ENCODE results near the gene USH2A.

Gene USH2A

GRCh38 chr1:215761446-215761845, 661.8 kb downstream of the USH2A start:
- no peak for DNase-seq

- no peak for DNase-seq
These were observed 669.1 kb downstream of the USH2A start for GRCh38 chr1:215754112-215754511.

DNA sequence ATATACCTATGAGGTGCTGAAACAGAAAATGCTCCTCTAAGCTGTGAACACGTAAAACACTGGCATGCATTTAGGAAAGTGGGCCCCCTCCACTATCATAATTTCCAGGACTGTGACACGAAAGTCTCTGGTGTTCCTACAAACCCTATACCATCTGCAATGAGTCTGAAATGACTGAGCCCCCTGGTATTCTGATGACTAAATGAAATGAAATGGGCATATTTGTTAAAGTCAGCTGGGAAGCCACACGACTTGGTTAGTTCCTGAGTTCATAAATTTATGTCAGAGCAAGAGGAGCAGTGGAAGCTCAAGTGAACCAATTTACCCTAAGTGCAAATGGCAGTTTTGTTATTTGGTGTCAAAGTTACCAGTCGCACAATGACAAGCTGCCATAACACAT, 673.8 kb downstream of the USH2A start:
- no peak for DNase-seq

GRCh38 chr1:215748431-215748830, 674.8 kb downstream of the USH2A start:
- no peak for DNase-seq

DNA sequence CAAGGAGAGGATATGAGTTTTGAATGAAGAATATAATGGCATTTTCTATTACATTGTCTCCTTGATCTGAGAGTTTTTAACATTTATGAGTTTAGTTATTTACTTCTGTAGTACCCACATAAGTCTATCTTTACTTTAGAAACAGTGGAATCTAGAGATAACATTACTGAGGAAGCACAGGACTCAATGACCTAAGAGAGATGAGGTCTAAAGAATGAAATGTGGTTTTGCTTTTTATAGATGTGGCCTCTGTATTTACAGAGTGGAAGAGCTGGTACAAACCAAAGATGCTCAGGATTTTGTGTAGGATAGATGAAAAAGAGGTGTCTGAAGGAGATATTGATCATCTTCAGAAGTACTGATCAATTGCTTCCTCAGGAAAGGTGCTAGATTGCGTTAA, 678.8 kb downstream of the USH2A start:
- no peak for DNase-seq

DNA sequence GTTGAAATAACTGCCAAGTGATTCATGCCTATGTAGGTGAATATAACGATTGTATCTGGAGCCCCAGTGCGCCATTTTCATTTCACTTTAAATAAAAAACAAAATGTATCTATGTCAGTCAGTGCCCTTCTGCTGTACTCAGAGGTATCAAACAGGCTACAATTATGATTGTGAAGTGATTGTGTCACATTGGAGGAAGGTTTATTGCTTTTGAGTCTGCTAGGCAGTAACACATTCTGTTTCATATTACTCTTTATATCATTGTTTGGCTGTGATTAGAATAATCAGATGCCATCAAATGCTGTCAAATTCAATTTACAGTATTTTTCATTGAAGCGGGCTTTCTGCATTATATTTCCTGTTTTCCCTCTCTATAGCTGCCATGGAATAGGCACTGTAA, 684.2 kb downstream of the USH2A start:
- no peak for DNase-seq

DNA sequence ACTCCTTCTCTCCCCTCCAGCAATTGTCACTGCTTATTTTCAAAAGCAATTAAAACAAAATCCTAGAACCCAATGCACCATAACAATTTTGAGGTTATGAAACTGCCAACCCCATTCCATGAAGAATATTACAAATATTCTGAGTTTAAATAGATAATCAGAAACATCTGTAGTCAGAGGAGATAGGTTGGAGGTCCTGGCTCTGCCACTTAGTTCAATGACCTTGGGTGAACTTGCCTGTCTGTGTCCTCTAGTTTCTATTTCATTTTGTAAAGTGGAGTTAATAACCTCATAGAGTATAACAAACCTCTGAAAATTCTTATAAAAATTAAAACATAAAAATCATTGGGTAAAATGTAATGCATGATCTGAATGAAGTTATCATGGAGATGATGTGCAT, 691.5 kb downstream of the USH2A start:
- DNase-seq: no peak

DNA sequence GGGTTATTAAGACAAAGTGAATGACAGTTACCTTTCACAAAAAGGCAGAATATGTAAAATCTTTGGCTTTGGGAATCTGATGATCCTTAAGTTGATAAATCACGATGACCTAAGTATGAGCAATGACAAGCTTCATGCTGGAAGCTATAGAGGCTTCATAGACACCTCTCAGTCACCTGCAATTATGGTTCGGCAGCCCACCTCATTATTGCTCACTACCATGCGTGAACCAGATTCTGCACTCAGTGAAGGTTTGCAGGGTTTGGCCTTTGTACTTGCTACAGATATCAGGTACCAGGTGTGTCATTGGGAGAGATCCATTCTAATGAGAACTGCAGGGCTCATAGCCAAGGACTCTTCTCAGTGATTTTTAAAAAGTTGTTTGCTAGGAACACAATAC, 692.6 kb downstream of the USH2A start:
- DNase-seq: no peak

- DNase-seq: no peak
These were observed 695.1 kb downstream of the USH2A start for GRCh38 chr1:215728169-215728568.

- DNase-seq: no peak
These were observed 703.1 kb downstream of the USH2A start for GRCh38 chr1:215720126-215720525.

DNA sequence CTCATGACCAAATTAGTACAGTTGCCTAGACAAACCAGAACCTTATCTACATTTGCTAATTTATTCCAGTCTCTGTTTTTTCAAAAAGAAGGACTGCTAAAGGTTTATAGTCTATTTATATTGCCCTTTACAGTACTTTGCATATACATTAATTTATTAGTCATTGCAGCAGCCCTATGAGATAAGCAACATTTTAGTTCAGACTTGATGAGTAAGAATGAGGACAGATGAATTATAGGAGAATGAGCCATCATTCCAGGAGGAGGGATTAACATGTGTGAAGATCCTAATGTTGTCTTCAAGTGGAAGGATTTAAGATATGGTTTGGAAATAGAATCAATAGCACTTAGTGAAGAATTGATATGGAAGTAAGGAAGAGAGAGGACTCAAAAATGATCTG, 703.7 kb downstream of the USH2A start:
- DNase-seq: no peak

- DNase-seq: no peak
These were observed 704.5 kb downstream of the USH2A start for GRCh38 chr1:215718575-215719287.

DNA sequence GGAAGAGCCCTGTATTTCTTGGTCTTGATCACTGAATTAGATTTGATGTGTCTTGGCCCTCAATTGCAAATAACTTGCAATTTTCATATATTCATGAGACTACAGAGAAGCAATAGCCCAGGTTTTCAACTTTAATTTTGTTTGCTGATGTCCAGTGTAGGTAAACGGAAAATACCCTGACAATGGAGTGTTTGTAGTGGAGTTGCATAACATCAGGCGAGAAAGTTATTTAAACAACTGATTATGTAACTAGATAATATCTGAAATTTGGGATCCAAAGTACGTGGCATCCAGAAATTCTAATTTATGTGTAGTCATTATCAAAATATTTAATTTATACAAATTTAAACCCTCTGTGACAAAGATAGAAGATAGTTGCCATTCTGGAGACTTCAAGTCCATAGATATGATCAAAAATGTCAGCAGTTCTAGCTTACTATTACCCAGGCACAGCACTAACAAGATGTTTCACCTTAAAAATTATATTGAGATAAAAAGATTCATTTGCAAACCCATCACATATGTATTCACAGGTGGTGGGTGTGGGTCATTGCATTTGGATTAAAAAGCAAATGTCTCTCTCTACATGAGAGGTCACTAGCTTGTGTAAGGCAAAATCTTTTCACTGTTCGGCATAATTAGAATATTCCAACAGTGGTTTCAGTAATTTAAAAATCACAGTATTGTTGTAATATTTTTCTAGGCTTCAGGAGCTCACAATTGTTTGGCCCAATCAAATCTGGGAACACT, 705.4 kb downstream of the USH2A start:
- no peak for DNase-seq

GRCh38 chr1:215710899-215711225, 712.4 kb downstream of the USH2A start:
- no peak for DNase-seq

- DNase-seq: no peak
These were observed 713.0 kb downstream of the USH2A start for GRCh38 chr1:215710036-215710898.

DNA sequence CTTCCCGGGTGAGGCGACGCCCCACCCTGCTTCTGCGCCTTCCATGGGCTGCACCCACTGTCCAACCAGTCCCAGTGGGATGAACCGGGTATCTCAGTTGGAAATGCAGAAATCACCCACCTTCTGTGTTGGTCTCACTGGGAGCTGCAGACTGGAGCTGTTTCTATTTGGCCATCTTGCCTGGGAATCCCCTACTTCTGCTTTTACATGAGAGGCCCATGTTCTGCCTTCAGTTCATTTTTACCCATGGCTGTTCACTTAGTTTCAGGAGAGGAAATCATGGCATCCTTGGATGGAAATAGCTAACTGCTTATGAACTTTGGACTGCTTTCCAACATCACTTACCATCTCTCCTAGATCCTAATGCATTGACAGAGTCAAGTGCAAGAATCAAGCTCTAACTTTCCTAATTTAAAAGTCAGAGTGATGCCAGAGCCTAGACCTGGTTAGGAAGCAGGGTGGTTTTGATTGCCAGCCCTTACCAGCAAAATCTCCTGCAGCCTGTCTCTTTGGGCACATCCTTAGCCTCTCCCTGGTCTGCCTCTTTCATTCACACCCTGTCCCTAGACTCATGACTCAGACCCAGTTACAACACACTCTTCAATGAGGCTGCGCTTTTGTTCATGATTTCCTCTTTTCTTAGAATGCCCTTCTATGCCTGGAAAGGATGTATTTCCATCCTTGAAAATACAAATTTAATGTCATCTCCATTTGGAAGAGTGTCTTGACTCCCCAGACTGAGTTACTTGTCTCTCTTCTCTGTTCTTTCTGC, 719.0 kb downstream of the USH2A start:
- DNase-seq: no peak

GRCh38 chr1:215682232-215682631, 741.0 kb downstream of the USH2A start:
- DNase-seq: no peak

- DNase-seq: no peak
These were observed 742.2 kb downstream of the USH2A start for GRCh38 chr1:215681041-215681440.

DNA sequence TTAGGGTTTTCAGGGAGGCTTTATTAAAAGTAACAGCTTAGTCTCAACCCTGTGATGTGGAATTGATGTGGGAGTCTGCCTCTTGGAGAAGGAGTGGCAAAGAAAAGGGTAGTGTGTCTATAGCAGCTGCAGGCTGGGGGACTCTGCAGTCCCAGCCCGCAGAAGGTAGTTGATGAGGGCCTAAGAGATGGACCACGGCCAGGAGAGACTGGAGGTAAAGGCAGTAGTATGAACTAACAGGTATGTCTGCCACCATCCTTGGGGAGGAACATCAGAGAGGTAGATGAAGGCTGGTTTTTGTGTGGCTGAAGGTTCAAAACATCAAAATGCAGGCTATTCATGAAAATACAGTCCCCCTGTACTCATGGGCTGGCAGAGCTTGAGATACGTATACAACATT, 744.0 kb downstream of the USH2A start:
- DNase-seq: no peak

DNA sequence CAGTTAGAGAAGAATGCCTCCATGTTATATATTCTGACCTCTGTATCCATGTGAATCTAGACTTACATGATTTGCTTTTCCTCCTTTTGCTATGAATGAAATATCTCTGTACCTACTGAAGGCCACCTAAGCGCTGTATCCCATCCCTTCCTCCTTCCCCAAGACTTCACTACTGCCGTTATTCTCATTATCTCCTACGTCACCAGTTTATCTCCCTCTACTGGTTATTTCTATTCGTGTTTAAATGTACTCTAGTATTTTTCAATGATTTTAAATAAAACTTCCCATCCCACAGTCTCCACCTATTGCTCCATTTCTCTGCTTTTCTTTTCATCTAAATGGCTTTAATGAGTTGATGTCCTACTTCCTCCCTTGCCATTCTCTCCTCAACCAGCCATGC, 746.1 kb downstream of the USH2A start:
- no peak for DNase-seq

- no peak for DNase-seq
These were observed 749.3 kb downstream of the USH2A start for GRCh38 chr1:215673943-215674342.

- DNase-seq: no peak
These were observed 750.8 kb downstream of the USH2A start for GRCh38 chr1:215672482-215672881.

Measured in activated naive CD4-positive, alpha-beta T cell treated with anti-CD3 and anti-CD28 coated beads, Interleukin-2, amount 50 U/mL, for 16 hours (primary cell).